Raji (cell line): ENCODE data around the gene MLXIPL.

Source experiments
- POLR2A ChIP-seq: IDR thresholded peaks from 2 replicates; pipeline ENCODE4 v1.6.1; 2011; ENCODE audit warnings: low read depth, low read length, control low read depth; ENCODE audit not compliant: insufficient read depth

The MLXIPL gene

DNA sequence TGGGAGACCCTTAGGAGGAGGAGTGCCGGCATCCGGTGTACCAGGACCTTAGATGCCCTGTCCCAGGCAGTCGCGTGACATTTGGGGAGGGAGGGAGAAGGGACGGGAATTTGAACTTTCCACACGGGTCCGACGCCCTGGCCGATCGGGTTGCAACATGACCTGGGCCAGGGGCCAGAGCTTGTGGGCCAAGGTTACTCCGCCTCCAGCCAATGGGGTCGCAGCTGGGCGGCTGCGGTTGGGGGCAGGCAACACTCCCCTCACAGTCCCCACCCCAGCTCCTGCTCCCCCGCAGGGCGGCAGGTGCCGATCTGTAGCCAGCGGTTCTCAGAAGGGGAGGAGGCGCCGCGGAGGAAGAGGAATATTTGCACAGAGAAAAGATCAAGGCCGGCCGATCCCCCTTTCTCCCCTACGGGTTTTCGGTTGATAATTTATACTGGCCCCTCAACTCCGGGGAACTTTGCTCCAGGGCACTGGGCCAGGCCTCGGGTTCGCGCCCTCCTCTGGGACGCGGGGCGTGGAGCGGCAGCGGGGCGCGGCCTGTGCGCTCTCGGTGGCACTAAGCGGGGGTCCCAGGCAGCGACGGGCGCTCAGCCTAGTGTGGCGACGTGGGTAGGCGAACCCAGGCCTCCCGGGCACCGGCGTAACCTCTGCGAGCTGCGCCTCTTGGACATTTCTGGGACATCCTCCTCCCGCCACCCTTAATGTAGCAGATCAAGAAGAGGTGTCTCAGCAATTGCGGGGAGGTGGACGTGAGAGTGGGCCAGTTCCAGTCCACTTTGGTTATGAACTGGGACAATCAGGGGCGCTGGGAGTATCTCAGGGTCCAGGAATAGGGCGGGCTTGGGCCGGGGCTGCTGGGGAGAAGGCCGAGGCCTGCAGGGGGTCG lies 1.2 kb downstream of the MLXIPL start:
- no peak for TF ChIP-seq POLR2A

DNA sequence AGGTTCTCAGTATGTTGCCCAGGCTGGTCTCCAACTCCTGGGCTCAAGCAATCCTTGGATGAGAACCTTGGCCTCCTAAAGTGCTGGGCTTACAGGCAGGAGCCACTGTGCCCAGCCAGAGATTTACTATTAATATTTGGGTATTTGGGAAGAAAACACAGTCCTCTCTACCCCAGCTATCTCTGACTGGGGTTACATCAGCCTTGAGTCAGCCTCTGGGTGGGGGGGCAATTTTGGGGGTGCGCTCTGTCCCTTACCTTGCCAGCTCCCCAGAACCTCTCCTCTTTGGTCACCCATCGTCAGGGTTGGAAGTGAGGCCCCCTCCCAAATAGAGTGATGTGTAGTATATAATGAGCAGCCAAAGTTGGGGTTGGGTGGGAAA lies 1.8 kb downstream of the MLXIPL start:
- TF ChIP-seq POLR2A = no peak

DNA sequence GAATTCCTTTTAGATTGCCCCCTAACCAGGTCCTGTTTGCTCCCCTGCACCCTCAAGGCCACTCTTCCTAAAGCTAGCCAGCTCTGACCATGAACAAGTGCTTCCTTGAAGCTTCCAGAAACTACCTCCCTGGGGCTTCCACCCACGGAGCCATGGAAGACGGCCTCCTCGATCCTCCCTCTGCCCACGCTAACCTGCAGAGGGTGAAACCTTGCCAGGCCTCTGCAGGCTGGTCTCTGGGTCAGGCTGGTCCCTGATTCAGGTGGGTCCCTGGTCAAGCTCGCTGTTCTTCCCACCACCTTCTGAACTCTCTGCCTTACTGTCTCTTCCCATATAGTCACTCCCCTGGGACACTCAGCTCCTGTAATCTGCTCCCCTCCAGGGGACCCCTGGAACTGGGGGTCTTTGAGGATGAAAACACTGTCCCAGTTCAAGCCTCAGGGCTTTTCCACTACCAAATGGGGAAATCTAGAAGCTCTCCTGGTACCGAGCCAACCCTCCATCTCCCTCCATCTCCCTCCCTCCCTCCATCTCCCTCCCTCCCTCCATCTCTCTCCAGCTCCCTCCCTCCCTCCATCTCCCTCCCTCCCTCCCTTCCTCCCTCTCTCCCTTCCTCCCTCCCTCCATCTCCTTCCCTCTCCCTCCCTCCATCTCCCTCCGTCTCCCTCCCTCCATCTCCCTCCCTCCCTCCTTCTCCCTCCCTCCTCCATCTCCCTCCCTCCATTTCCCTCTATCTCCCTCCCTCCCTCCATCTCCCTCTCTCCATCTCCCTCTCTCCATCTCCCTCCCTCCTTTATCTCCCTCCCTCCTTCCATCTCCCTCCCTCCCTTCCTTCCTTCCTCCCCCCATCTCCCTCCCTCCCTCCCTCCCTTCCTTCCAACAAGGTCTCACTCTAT lies 2.9 kb downstream of the MLXIPL start:
- TF ChIP-seq POLR2A = no peak

DNA sequence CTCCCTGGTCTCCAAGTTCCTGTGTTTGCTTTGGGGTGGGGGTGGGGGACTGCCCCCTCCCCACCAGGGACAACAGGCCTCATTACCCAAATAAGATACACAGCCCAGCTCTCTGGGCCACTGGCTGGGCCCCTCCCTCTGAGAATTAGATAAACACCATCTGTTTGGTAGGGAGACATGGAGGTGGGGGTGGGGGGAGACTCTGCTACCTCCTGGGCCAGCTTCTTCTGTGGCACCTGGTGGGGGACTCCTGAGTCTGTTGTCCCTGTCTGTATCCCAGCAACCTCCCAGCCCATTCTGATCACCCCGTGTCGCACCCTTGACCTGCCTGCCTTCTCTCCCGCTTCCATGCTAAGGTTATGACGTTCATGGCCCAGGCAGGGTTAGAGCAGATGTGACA lies 5.8 kb downstream of the MLXIPL start:
- TF ChIP-seq POLR2A = no peak

DNA sequence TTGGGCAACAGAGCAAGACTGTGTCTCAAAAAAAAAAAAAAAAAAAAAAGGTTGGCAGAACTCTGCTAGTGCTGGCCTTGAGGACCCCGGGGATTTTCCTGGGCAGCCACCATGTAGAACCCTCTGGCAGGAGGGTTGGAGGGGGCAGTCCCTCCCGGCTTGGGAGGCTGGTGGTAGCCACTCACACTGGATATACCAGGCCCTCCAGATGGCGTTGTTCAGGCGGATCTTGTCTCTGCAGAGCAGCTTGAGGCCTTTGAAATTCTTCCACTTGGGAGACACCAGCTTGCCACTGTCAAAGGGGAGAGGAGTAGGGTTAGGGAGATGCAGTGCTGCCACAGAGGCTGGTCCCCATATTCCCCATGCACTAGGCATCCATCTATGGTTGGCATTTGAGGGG lies 8.4 kb downstream of the MLXIPL start:
- no peak for TF ChIP-seq POLR2A

DNA sequence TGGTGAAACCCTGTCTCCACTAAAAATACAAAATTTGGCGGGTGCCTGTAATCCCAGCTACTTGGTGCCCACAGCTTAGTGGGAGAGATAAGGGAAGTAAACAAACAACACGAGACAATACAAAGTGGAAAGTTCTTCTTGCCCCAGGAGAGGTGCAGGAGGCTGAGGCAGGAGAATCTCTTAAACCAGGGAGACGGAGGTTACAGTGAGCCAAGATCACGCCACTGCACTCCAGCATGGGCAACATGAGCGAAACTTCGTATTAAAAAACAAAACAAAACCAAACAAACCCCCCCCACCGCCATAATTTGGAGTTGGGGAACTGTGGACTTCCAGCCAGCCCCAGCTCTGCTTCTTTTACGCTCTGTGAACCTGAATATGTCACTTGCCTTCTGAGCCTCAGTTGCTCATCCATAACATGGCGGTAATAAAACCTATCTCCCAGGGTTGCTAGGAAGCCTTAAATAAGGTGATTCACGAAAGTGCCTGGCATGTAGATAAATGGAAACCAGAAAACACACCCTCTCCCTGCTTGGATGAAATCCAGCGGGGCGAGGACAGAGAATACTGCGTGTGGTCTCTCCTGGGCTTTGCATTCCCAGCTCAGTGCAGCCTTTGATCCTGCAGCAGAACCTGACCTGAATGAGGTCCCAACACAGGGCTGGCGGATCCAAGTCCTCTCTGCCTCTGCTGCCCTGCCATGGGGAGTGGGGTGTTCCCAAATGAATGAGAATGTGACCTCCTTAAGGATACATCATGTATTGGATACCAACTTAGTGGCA lies 10.2 kb downstream of the MLXIPL start:
- TF ChIP-seq POLR2A = no peak

DNA sequence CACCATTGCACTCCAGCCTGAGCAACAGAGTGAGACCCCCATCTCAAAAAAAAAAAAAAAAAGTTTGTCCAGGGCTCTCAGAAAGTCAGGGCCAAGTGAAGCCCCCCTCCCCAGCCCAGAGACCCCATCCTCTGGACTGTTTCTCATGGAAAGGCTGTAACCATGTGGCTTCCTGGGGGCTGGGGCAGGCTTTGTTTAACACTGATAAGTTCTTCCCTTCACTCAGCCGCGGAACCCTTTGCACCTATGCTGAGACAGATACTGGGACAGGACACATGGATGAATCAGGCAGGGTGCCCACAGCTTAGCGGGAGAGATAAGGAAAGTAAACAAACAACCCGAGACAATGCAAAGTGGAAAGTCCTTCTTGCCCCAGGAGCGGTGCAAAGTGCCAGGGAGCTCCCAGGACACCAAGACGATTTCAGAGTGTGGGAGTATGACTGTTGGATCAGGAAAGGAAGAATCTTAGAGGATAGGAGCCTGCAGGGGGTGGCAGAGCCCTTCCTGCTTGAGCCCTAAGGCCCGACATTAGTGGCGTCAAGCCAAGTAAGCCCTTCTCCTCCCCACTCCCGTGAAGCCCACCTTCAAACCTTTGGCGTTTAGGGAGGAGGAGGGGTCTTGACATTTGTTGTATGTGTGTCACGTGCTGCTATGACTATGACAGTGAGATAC lies 11.6 kb downstream of the MLXIPL start:
- TF ChIP-seq POLR2A = no peak

DNA sequence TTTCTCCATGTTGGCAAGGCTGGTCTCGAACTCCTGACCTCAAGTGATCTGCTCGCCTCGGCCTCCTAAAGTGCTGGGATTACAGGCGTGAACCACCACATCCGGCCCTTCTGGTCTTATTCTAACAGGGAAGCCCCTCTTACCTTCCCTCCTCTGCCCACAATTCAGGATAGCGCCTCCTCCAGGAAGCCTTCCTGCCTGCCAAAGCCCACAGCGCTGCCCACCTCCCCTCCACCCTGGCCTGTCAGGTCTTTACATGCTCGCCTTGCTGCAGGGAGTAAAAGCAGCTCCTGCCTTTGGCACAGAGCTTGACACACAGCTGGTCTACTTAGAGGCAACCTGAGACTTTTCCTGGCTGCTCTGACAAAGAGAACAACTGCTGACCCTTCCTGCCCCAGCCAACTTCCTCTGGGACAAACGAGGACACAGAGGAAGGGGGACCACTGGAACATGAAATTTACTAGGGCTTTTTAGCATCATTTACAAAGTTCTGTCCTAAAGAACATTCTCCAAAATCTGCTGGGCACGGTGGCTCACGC lies 13.2 kb downstream of the MLXIPL start:
- TF ChIP-seq POLR2A = no peak

DNA sequence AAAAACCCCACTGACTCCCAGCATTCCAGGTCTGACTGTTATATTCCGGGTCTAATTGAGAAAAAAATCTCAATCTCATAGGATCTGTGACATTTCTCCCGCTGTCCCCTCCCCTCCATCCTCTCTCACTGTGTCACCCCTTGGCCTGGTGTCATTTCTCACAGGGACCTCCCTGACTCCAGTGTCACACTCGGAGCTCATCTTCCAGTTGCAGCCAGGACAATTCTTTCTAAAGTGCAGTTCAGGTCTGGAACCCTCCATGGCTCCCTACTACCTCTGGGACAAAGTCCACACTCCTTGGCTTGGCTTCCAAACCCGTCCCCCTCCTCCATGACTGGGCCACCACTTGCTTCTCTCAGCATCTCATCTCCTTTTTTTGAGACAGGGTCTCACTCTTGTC lies 14.2 kb downstream of the MLXIPL start:
- no peak for TF ChIP-seq POLR2A

DNA sequence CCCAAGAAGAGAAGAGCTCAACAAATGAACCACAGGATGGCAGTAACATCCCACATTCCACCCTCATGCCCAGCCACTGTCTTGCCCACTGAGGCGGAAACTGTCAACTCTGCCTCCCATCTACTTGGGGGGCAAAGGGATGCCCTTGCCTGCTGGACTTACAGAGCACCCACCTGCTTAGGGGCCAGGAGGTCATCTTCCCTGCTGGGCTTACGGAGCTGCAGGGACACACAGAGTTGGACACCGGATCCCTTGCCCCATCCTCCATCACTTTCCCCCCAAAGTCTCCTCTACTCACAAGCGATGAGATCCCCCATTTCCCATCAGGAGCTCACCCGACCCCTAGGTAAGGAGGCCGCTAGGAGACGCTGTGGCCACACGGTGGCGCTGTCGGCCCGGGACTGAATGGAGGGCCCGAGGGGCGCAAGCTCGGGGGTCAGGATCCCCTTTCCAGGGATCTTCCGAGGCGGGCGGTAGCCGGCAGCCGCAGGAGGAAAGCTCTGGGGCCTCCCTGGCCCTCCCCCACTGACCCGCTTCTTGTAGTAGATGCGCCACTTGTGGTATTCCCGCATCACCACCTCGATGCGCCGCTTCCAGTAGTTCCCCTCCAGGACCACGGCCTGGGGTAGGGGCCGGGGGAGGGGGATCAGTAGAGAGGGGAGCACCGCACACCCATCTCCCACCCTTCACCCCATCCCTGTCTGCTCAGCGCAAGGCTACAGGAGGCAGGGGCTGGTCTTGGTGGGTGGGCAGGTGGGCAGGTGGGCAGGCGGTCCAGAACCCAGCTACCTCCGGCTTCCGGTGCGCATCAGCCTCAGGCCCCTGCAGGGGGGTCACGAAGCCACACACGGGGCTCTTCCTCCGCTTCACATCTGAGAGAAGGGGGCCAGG lies 17.3 kb downstream of the MLXIPL start:
- TF ChIP-seq POLR2A = no peak

DNA sequence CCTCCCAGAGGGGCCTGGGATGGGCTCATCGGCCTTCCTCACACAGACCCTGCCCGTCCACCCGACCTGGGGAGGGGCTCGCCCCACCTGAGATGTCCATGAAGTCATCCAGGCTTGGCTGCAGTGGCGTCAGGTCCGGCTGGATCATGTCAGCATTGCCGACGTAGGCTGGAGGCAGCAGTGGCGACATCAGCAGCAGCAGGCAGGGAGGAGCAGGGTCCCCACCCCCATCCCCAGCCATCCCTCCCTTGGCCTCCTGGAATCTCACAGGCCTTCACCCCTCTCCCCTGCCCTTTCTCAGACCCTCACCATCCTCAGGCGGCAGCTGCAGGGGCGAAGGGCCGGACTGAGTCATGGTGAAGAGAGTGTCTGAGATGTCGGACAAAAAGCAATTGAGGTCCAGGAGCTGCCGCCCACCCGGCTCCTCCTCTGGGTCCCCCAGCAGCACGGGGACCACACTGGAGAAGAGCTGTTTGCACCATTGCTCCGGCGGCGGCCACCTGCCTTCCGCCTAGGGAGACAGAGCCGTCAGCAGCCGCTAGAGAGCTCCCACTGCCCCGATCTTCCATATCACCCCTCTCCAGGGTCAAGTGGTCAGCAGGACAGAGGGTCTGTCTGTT lies 18.6 kb downstream of the MLXIPL start:
- no peak for TF ChIP-seq POLR2A

DNA sequence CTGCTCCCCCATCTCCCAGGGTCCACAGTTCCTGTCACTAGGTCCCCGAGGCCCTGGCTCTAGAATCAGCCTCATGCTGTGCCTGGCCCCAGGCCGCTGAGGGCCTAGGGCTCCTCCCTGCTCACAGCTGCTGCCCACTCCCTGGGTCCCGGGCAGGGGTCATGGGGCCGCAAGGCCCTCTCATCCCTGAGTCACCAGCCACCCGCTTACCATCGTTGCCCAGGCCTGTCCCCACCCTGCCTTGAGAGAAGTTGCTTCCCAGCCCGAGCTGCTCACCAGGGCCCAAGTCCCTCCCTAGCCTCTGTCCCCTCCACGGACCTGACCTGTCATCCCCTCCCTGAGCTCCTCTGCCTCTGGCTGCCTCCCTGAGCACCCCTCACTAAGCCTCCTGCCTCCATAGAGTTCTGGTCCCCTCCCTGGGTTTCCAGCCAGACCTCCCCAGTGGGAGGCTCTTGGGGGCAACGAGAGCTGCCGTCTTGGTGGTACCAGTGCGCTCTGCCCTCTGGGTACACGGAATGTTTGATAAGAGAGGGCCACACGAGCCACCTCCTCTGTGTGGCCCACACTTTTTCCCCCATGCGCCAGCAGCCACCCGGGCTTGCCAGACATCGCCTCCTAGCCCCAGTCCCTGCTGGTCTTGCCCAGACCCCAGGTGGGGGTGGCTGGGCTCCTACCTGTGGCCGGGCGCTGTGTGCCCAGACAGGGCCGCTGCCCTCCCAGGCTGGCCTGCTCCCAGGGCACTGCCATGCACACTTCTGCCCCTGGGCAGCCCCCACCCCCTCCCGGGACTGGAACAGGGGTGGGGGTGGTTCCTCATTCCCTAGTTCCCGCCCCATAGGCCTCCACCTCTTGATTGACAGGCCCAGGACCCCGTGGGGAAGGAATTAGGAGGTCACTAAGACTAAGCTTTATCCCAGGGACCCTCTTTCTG lies 21.3 kb downstream of the MLXIPL start:
- TF ChIP-seq POLR2A = no peak
